Neutrophil (primary cell): Measurements from ENCODE around the gene DMAC1.

Experiments
- H3K27ac ChIP-seq: fragments of 200-600 bp; sonication (generic); 2 replicates; pipeline ENCODE4 v1.5.1; 2016; ENCODE audit warnings: mild to moderate bottlenecking, moderate library complexity
- H3K27me3 ChIP-seq: fragments of 200-600 bp; sonication (generic); 2 replicates; pipeline ENCODE4 v1.6.0; 2016; ENCODE audit warnings: mild to moderate bottlenecking
- H3K36me3 ChIP-seq: fragments of 200-600 bp; sonication (generic); 2 replicates; pipeline ENCODE4 v1.5.1; 2017
- H3K4me1 ChIP-seq, 2 experiments: fragments of 200-600 bp in 1 of 2; sonication (generic) in 1 of 2; 1 replicate in 1 of 2; 2 replicates in 1 of 2; pipeline versions ENCODE4 v1.5.1 to v1.6.1; 2013 to 2016; ENCODE audit warnings: low read depth in 1 of 2, low read length in 1 of 2, mild to moderate bottlenecking in 1 of 2, moderate library complexity in 1 of 2; ENCODE audit not compliant: control insufficient read depth in 1 of 2, insufficient read depth in 1 of 2
- H3K4me3 ChIP-seq, 2 experiments: fragments of 200-600 bp in 1 of 2; sonication (generic) in 1 of 2; 1 replicate in 1 of 2; 2 replicates in 1 of 2; pipeline ENCODE4 v1.5.1; 2013 to 2016; ENCODE audit warnings: low read depth in 1 of 2, low read length in 1 of 2, mild to moderate bottlenecking in 1 of 2, moderate library complexity in 1 of 2
- H3K9me3 ChIP-seq: fragments of 200-600 bp; sonication (generic); 2 replicates; pipeline ENCODE4 v1.5.1; 2016
- CTCF ChIP-seq: fragments of 200-600 bp; sonication (generic); IDR thresholded peaks from 2 replicates; pipeline ENCODE4 v1.5.1; 2016; ENCODE audit warnings: antibody characterized with exemption

Gene DMAC1

GRCh38 chr9:7777771-7778170, 21.8 kb downstream of the DMAC1 start:
- no peak for TF ChIP-seq CTCF
- H3K9me3 ChIP-seq, result no peaks in the 10 kb centered on the region

GRCh38 chr9:7770111-7770510, 29.5 kb downstream of the DMAC1 start:
- no peaks in the 10 kb centered on the region for H3K36me3 ChIP-seq
- H3K27ac ChIP-seq, result no peak overlapping the region
- no peak overlapping the region for H3K4me3 ChIP-seq
- H3K4me1 ChIP-seq, result no peaks in the 10 kb centered on the region
- H3K27me3 ChIP-seq, result no peaks in the 10 kb centered on the region
- TF ChIP-seq CTCF, result no peak
- H3K9me3 ChIP-seq, result no peaks in the 10 kb centered on the region

More at GRCh38 chr9:7777771-7778170, 21.8 kb downstream of the DMAC1 start:
- Histone ChIP-seq H3K27ac (no peak overlapping the region), H3K4me1 (no peaks in the 10 kb centered on the region), H3K4me3 (no peak overlapping the region), H3K36me3 (no peaks in the 10 kb centered on the region), H3K27me3 (no peaks in the 10 kb centered on the region)

GRCh38 chr9:7762600-7762999, 37.0 kb downstream of the DMAC1 start:
- TF ChIP-seq CTCF, result no peak
- H3K27me3 ChIP-seq, result no peaks in the 10 kb centered on the region
- no peak overlapping the region for H3K27ac ChIP-seq
- H3K4me3 ChIP-seq, result no peak overlapping the region
- no peaks in the 10 kb centered on the region for H3K4me1 ChIP-seq
- no peaks in the 10 kb centered on the region for H3K36me3 ChIP-seq
- no peaks in the 10 kb centered on the region for H3K9me3 ChIP-seq

- no peak for TF ChIP-seq CTCF
- Histone ChIP-seq H3K4me3 (no peak overlapping the region), H3K36me3 (no peaks in the 10 kb centered on the region), H3K4me1 (no peaks in the 10 kb centered on the region), H3K27me3 (no peaks in the 10 kb centered on the region), H3K27ac (no peak overlapping the region), H3K9me3 (no peaks in the 10 kb centered on the region)
These were observed 39.6 kb downstream of the DMAC1 start for GRCh38 chr9:7760014-7760415.

GRCh38 chr9:7756088-7756487, 43.5 kb downstream of the DMAC1 start:
- TF ChIP-seq CTCF, result no peak
- H3K27me3 ChIP-seq, result no peaks in the 10 kb centered on the region
- H3K9me3 ChIP-seq, result no peaks in the 10 kb centered on the region
- no peak overlapping the region for H3K27ac ChIP-seq
- H3K4me1 ChIP-seq, result no peaks in the 10 kb centered on the region
- no peak overlapping the region for H3K4me3 ChIP-seq
- H3K36me3 ChIP-seq, result no peaks in the 10 kb centered on the region

GRCh38 chr9:7752481-7752880, 47.1 kb downstream of the DMAC1 start:
- Histone ChIP-seq H3K4me1 (no peaks in the 10 kb centered on the region), H3K9me3 (no peaks in the 10 kb centered on the region)
- no peak for TF ChIP-seq CTCF

More at GRCh38 chr9:7752481-7752880, 47.1 kb downstream of the DMAC1 start:
- no peak overlapping the region for H3K4me3 ChIP-seq
- H3K27me3 ChIP-seq, result no peaks in the 10 kb centered on the region
- no peaks in the 10 kb centered on the region for H3K36me3 ChIP-seq
- H3K27ac ChIP-seq, result no peak overlapping the region
